NB4 (cell line): ENCODE measurements around the gene FER.

Experiments
- CTCF ChIP-seq: IDR thresholded peaks from one replicate; pipeline ENCODE4 v1.5.1; 2012; ENCODE audit warnings: low read depth, low read length
- POLR2A ChIP-seq: IDR thresholded peaks from 2 replicates; pipeline ENCODE4 v1.6.1; 2011; ENCODE audit warnings: mild to moderate bottlenecking; ENCODE audit not compliant: insufficient read length; ENCODE audit errors: extremely low read depth

DNA sequence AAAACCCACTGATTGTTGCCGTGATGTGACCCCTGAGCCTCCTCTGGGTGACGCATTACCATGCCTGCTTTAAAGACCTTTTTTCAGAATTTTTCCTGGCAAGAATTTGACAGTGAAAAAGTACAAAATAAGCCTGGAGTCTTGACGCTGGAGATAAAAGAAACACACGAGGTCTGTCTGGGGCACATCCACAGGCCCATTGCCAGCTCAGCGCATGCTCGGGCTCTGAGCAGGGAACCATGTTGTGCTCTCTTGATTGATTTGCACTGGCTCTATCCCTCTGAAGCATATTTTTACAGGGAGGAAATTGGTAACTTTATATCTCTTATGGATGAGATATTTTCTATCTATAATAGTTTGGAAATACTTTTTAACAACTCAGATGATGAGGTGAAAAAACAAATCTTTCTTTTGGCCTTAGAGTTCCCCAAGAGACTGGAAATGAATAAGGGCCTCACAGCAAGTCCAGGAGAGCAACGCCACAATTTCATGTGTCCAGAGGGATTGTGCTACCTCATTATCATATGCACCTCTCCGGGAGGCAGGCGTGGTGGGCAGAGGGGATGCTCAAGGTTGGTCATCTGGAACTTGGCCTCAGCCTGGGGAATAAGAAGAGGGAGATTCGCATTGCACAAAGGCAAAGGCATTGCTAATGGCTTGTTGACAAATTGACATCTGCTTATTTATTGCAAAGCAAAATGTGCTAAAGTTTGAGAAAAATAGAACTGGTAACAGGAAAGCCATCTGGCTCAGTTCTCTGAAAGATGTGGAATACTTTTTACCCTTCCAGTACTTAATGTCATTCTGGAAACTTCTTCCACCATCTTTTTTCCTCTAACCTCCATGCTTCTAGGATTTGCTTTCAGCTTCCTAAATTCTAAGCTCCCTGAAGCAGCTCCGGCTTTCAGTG is 478.3 kb downstream of the FER start:
- no peak for TF ChIP-seq POLR2A
- no peak for TF ChIP-seq CTCF
